H1 (cell line): ENCODE measurements around the gene MBD3L1. TPM values are rescaled to one million over a fixed set of nuclear protein-coding genes. Genes with fewer than 3 reads are reported as not detected.

Experiments
- CEBPB ChIP-seq: IDR thresholded peaks from 2 replicates; pipeline ENCODE4 v1.6.1; 2012; ENCODE audit warnings: low read depth, low read length
- RXRA ChIP-seq: IDR thresholded peaks from 2 replicates; pipeline ENCODE4 v1.6.1; 2011; ENCODE audit warnings: low read depth, mild to moderate bottlenecking, low read length, moderate library complexity; ENCODE audit not compliant: insufficient read depth
- polyA plus RNA-seq, 7 experiments: library from polyadenylated mRNA; depleted of rRNA in 3 of 7; stranded (reverse) in 5 of 7; unstranded in 2 of 7; fragments of >200 nt in 5 of 7; fragments of 200-250 nt in 2 of 7; gene quantifications; 1 replicate in 5 of 7; 2 replicates in 1 of 7; 4 replicates in 1 of 7; pipeline versions ENCODE4 v1.2.1 to v1.2.3, GENCODE V29; 2011 to 2013; ENCODE audit warnings: missing spikeins in 2 of 7, mixed read lengths in 2 of 7
- total RNA-seq: library from RNA; stranded (reverse); fragmentation: NEBNext Ultra II Directional; extraction: Animal tissue kit (Norgen Biotek cat#: 25700); gene quantifications from 2 replicates; pipeline ENCODE4 v1.2.1, GENCODE V29; 2021

MBD3L1 gene
- total and polyA plus RNA-seq, 2 of the 8 experiments (the other 6 are each of a cell fraction or from before 2014, with no cell fraction given), result not detected

DNA sequence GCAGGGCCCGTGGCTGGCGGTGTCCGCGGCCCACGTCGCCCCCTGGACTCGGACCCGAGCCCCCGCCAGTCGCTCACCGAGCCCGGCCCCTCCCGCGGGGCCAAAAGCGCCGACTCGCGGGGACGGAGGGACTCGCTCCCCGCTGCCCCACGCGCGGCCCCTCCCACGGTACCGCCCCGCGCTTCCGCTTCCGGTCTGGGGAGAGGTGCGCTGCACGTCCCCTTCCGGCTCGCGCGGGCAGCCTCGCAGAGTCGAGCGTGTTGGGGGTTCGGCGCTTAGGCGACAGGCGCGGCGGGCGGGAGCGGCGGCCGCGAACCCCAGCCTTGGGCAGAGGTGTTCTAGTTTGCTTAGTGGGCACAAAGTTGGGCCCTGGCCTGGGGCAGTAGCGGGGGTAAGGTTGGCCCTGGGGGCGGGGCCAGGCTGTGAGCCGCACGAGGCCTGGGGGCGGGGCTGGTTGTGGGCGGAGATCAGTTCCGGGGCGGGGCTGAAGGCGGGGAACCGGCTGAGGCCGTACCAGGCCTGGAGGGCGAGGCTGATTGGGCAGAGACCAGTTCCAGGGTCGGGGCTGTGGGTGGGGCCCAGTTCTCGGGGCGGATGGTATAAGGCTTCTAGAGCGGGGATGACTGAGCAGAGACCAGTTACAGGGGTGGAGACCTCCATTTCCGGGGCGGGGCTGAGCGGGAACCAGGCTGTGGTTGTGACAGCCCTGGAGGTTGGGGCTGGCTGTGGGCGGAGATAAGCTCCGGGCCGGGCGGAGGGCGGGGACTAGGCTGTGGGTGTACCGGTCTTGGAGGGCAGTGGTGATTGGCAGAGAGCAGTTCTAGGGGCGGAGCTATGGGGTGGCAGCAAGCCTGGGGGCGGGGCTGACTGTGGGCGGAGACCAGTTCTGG, at the start of gene MBD3L1, which contains the start of gene ZNF558 (continued):
- TF ChIP-seq CEBPB (no peak), RXRA (no peak)
